GM19023 (cell line): ENCODE results near the gene PDE4D.
"Not testable (repeated sequence)": the region's sequence is repeated elsewhere in the genome, so short reads cannot be mapped to it uniquely, and the experiment has no call there.

Experiments
- ATAC-seq: cut with Tn5 transposase; IDR thresholded peaks from one replicate; pipeline ENCODE4 v1.9.1; 2021; ENCODE audit warnings: mild to moderate bottlenecking, moderate library complexity; ENCODE audit not compliant: unreplicated experiment

PDE4D gene

DNA sequence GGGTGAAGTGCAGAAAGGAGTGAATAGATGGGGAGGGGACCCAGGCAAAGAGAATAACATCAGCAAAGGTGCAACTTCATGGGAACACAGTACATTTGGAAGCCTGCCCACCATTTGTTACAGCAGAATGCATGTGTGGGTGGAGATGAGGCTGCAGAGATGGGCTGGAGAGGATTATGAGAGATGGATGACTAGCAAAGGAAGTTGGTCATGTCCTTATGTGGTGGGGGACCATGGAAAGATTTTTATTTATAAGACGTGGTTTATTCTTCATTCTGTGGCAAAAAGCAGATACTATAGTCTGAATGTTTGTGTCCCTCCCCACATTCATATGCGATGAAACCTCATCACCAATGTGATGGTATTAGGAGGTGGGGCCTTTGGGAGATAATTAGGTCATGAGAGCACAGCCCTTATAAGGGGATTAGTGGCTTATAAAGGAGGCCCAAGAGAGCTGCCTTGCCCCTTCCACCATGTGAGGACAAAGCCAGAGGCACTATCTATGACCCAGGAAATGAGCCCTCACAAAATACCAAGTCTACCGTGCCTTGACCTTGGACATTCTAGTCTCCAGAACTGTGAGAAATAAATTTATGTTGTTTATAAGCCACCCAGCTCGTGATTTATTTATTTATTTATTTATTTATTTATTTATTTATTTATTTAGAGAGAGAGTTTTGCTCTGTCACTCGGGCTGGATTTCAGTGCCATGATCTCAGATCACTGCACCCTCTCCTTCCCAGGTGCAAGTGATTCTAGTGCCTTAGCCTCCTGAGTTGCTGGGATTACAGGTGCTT, 827.0 kb downstream of the PDE4D start:
- no peak for ATAC-seq

DNA sequence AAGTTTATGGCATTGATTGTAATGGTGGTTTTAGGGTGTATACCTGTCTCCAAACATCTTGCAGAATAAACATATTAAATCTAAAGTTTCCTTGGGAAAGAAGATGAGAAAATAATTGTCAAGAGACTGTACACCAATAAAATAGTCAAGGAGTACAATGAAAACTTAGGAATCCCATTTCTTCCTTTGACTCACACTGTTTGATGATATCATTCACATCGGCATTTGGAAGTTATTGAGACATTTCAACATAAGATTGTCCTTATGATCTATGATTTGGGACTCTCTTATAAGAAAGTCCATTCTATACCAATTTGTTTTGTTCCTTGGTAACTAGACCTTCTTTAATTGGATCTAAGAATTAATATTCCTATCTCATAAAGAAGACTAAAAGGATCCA, 828.0 kb downstream of the PDE4D start:
- no peak for ATAC-seq

DNA sequence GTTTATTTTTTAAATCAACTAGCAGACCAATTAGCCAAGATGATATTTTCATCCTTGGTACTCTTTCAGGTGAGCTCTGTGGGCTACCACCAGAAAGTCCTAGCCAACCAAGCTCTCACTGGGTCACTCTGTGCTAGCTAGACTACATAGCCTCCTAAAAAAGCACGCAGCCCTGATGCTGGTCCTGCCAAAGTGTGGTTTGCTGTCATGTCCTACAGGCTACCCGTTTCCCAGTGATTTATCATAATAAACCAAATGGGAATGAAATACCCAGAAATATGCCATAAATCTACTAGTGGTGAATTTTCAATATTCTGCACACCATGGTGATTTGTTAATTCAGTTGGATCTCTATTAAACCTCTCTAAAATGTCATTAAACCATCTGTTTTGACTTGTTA, 829.2 kb downstream of the PDE4D start:
- no peak for ATAC-seq

DNA sequence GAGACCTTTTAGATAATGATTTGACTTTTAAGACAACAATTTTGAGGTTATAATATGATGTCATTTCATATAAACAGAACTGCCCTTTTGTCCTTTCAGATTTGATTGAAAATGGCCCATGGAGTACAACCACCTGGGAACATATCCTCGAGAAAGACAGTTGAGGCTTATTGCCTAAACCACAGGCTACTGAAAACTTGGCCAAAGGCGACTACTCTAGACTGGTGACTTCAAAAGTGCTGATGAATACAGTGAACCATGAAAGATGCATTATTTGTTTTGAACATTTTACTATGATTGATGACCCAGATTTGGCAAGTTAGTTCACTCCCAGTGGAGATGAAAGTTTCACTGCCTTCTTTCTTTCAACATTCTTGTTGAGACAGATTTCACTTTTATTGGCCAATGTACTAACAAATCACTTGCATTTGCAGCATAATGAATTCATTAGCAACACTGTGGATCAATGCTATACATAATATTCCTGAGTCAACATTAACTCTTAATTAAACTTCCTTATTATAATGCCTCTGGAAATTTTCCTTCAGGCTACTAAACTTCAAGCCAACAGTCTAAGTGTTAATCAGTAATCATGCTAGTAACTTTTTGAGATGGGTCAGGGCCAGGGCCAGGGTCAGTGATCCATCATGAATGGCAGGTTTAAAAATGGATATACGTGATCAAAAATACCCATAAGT, 830.4 kb downstream of the PDE4D start:
- no peak for ATAC-seq

DNA sequence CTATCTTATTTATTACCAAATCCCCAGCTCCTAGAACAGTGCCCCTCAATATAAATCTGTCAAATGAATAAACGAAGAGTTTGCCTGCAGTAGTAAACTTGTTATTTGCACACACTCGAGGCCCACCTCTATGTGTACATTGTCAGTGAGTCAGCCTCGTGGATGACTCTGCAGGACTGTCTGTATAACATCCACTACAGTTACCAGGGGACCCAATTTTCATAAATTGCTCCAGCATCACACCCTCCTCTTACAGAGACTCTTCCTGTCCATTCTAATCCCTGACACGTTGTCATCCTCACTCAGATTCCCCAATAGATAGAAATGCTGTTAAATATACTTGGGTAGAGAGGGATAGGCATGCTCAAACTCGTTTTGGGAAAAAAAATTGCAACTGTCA, 832.1 kb downstream of the PDE4D start:
- ATAC-seq: no peak

GRCh38 chr5:59058969-59059687, 834.4 kb downstream of the PDE4D start:
- ATAC-seq: no peak

DNA sequence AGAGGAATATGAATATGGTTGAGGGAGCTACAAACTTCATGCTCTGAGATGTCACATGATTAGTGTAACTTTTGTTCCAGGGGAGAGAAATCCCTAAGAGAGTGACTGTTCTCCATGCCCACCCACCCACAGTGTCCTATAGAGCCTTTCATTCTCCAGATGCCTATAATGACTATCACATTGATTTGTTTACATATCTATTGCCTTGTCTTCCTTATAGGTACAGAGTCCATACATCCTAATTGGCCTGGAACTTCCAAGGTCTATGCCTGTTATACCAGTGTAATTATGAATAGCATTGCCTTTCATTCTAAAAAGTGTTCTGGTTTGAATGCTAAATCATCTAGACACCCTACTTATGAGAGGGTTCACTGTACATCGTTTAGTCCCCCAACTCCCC, 835.3 kb downstream of the PDE4D start:
- no peak for ATAC-seq

- not testable (repeated sequence) for ATAC-seq
These were observed 836.9 kb downstream of the PDE4D start for GRCh38 chr5:59056599-59056998.

- no peak for ATAC-seq
These were observed 837.6 kb downstream of the PDE4D start for GRCh38 chr5:59055745-59056448.

- ATAC-seq: no peak
These were observed 838.5 kb downstream of the PDE4D start for GRCh38 chr5:59054963-59055528.

- no peak for ATAC-seq
These were observed 841.6 kb downstream of the PDE4D start for GRCh38 chr5:59051951-59052350.

- ATAC-seq: no peak
These were observed 844.4 kb downstream of the PDE4D start for GRCh38 chr5:59049095-59049494.

GRCh38 chr5:59042201-59043055, 851.1 kb downstream of the PDE4D start:
- ATAC-seq: no peak

GRCh38 chr5:59041355-59041754, 852.2 kb downstream of the PDE4D start:
- ATAC-seq: no peak

GRCh38 chr5:59040804-59041201, 852.7 kb downstream of the PDE4D start:
- ATAC-seq: no peak

DNA sequence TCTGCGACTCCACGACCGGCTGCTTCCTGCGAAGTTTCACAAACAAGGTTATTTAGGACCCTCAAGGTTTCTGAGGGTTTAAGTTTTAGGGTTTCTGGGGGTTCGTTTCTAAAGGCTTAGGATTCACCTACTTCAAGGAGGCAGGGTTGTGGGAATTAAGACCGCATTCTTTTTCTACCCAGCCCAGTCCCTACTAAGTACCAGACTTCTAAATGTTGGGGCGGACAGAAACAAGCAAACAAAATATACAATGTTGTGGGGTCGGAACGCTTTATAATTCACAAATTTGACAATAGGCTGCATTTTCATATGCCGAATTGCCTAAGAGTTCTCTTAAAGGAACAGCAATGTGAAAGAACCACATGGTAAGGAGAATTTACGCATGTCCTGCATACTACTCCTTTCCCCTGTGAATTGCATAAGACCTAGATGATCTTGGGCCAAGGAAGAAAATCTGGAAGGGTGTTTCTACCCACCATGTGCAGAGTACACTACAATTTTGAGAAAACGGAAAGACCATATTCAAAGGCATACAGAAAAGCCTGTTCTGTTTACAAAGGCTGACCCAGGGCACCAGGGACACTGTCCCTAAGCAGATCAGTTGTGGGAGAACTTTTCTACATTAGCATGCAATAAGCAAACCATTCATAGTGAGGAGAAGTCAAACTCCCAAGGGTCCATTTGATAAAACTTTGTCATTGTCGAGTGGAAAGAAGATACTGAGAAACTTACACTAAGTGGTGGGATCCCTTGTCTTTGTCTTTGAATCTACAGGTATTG, 853.3 kb downstream of the PDE4D start:
- ATAC-seq: no peak

DNA sequence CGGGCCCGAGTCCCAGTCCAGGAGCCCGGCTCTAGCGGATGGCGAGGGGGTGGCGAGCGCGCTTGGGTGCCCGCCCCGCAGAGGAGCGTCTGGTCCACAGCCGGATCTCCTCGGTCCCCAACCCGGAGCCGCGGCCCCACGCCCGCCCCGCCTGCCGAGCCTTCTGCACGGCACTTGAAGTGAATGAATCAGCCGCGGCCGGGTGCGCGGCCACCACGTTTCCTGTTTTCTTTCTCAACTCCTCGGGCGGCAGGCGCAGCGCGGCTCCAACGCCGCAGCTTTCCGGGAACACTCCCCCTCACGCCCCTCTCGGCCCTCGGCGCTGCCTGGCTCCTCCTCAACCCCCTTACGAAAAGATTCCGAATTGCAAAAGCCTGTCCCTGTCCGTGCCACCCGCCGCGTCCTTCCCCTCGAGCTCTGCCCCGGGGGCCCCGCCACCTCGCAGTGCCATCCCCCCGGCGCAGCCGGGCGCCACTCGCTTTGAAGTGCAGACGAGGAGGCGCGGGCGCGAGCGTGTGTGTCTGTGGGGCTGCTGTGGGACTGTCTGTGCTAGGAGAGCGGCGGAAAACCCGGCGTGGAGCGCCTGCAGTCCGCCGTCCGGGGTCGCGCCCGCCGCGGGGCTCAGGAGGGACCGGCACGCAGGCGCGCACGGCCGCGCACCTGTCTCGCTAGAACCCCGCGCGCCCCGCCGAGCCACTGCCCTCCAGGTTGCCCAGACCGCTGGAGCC, 854.1 kb downstream of the PDE4D start:
- peak; percentile 69 for ATAC-seq

GRCh38 chr5:59038798-59039295, 854.7 kb downstream of the PDE4D start:
- peak; percentile 50 for ATAC-seq
